LNCAP (cell line): ENCODE data around the gene KLF16.
A peak's percentile ranks its signal among the peaks of the same experiment; 100 is the strongest.

ENCODE experiments used
- CTCF ChIP-seq: fragments of 450-650 bp; IDR thresholded peaks from 2 replicates; pipeline ENCODE4 v1.5.1; 2017; ENCODE audit warnings: mild to moderate bottlenecking

Gene KLF16

GRCh38 chr19:1814391-1814790 is 49.0 kb downstream of the KLF16 start:
- no peak for TF ChIP-seq CTCF

- TF ChIP-seq CTCF = peak; percentile 34; the same call in 1 of the 2 replicates
Observed at GRCh38 chr19:1813192-1814182, 49.9 kb downstream of the KLF16 start.

- peak; percentile 83 for TF ChIP-seq CTCF
Observed at GRCh38 chr19:1812426-1813191, 50.8 kb downstream of the KLF16 start.

- no peak for TF ChIP-seq CTCF
Observed at GRCh38 chr19:1811942-1812425, 51.4 kb downstream of the KLF16 start, which contains the start of gene ATP8B3. TSS of gene ATP8B3 (minus strand) at chr19:1812276. CDS start at chr19:1811736, 540 bp downstream.

- TF ChIP-seq CTCF = no peak
Observed at GRCh38 chr19:1811472-1811894, 51.9 kb downstream of the KLF16 start.

- TF ChIP-seq CTCF = no peak
Observed at GRCh38 chr19:1810439-1811160, 52.8 kb downstream of the KLF16 start.

GRCh38 chr19:1809678-1810077 is 53.7 kb downstream of the KLF16 start:
- TF ChIP-seq CTCF = no peak
